Measurements from ENCODE around the gene SOX21. TPM values are rescaled to one million over a fixed set of nuclear protein-coding genes. Genes with fewer than 3 reads are reported as not detected.

Gene SOX21
- total and polyA plus RNA-seq, 2 of the 8 experiments (the other 6 are each of a cell fraction or from before 2014, with no cell fraction given) = 3.9 TPM

DNA sequence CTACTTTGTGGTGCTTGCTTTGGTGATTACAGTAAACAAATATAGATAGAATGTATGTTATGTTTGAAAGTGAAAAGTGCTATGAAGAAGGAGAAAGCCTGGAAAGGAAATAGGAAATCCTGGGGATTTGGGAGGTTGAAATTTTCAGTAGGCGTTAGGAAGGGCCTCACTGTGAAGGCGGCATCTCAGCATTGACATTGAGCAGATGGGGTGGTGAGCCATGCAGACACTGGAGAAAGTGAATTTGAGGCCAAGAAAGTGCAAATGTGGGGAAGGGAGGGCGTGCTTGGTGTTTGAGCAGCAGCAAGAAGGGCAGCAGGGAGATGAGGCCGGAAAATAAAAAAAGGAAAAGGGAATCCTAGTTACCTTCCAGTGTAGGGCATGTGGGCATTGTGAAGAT, 20.3 kb downstream of the SOX21 start:
- H3K4me1 ChIP-seq (replicated peaks in 1 of 4; ENCODE audit: control insufficient read depth in 3 of 4, insufficient read depth in 4 of 4, low read length in 3 of 4) = peaks cover 0 to 3% (median 0%) of the 10 kb centered on the region in 4 experiments; a peak in 1 of 7 replicates
- no peak overlapping the region for H2AK5ac ChIP-seq (ENCODE audit: low read depth, low read length)
- no peaks in the 10 kb centered on the region for H3K79me1 ChIP-seq (ENCODE audit: low read depth, low read length)
- 0 out of 2 replicates have a peak overlapping the region, but pooled peaks have one; percentile 31 for H2BK15ac ChIP-seq (ENCODE audit: low read length)
- WGBS, 2 experiments (ENCODE audit: extremely low coverage in 1 of 2, insufficient coverage in 1 of 2, insufficient read length in 1 of 2, insufficient replicate concordance in 2 of 2, low coverage in 1 of 2, low lambda C conversion rate in 2 of 2, missing lambda C conversion rate in 1 of 2) = 88% methylated on average over 4 of the region's 4 CpGs; no CpG with 5 or more reads in 1 of the 2 experiments
- H2AFZ ChIP-seq (ENCODE audit: low read length) = no peak overlapping the region
- H4K5ac ChIP-seq (ENCODE audit: insufficient read length, low read depth, low read length) = no peak overlapping the region
- no peak overlapping the region for H2BK20ac ChIP-seq (ENCODE audit: low read length)
- H3K23me2 ChIP-seq (ENCODE audit: low read depth, low read length) = no peaks in the 10 kb centered on the region
- FAIRE-seq (no peak), DNase-seq (ENCODE audit: low read depth in 1 of 2, low spot score in 2 of 2) (no peak)
- no peaks in the 10 kb centered on the region for H4K20me1 ChIP-seq (replicated peaks in 1 of 2; ENCODE audit: control insufficient read depth in 1 of 2, insufficient read depth in 2 of 2, low read length in 2 of 2)
- H3K27ac ChIP-seq (ENCODE audit: low read depth, low read length) = no peak overlapping the region
- no peaks in the 10 kb centered on the region for H3K79me2 ChIP-seq (ENCODE audit: control insufficient read depth in 1 of 2, insufficient read depth in 2 of 2, low read length in 2 of 2)
- H3K4ac ChIP-seq (replicated peaks; ENCODE audit: insufficient read length, low read depth, low read length) = no peak overlapping the region
- H3K36me3 ChIP-seq (ENCODE audit: control insufficient read depth in 2 of 4, insufficient read depth in 4 of 4, low read length in 3 of 4) = no peaks in the 10 kb centered on the region
- ChIA-PET CTCF (ENCODE audit: partially characterized antibody) (no interaction called here), POLR2A (ENCODE audit: partially characterized antibody) (no interaction called here)
- no peak overlapping the region for H3K4me3 ChIP-seq (ENCODE audit: extremely low read depth in 1 of 4, insufficient read depth in 2 of 4, low read depth in 3 of 4, low read length in 4 of 4)
- no peak overlapping the region for H2BK12ac ChIP-seq (ENCODE audit: low read depth, low read length)
- H2BK120ac ChIP-seq (replicated peaks; ENCODE audit: low read depth, low read length) = no peak overlapping the region
- H3K23ac ChIP-seq (ENCODE audit: insufficient read length) = no peak overlapping the region
- no peak overlapping the region for H3K14ac ChIP-seq (ENCODE audit: insufficient read length)
- H3K9me3 ChIP-seq (ENCODE audit: insufficient read depth in 2 of 2, low read depth in 1 of 2, low read length in 1 of 2) = no peaks in the 10 kb centered on the region
- H3K27me3 ChIP-seq (replicated peaks in 1 of 4; ENCODE audit: control insufficient read depth in 3 of 4, extremely low read depth in 1 of 4, insufficient read depth in 3 of 4, low read length in 3 of 4) = no peaks in the 10 kb centered on the region
- H3K4me2 ChIP-seq (ENCODE audit: insufficient read depth in 1 of 2, low read depth in 2 of 2, low read length in 2 of 2) = no peak overlapping the region
- H3K18ac ChIP-seq (ENCODE audit: extremely low read depth, low read length) = no peak overlapping the region
- H3K56ac ChIP-seq (replicated peaks; ENCODE audit: insufficient read length, low read depth, low read length) = no peak overlapping the region
- H2BK5ac ChIP-seq (ENCODE audit: low read depth, low read length) = no peak overlapping the region
- H4K91ac ChIP-seq (replicated peaks; ENCODE audit: insufficient read length, low read length) = no peak overlapping the region
- no peak overlapping the region for H3K9ac ChIP-seq (replicated peaks in 1 of 4; ENCODE audit: extremely low read depth in 1 of 4, low read depth in 3 of 4, low read length in 3 of 4)
- H4K8ac ChIP-seq (ENCODE audit: extremely low read depth, insufficient read depth, low read length) = no peak overlapping the region
- TF ChIP-seq NANOG (IDR thresholded peaks at IDR 0.05; ENCODE audit: insufficient read depth, low read depth, low read length, poor library complexity, severe bottlenecking) (no peak), KDM5A (IDR thresholded peaks at IDR 0.05; ENCODE audit: low read length) (no peak), JUND (IDR thresholded peaks at IDR 0.05; ENCODE audit: low read length) (no peak), SP2 (IDR thresholded peaks at IDR 0.05; ENCODE audit: low read length) (no peak), JUN (IDR thresholded peaks at IDR 0.05; ENCODE audit: low read depth, low read length) (no peak), CEBPB (IDR thresholded peaks at IDR 0.05; ENCODE audit: low read depth, low read length) (no peak), CTBP2 (IDR thresholded peaks at IDR 0.05; ENCODE audit: borderline replicate concordance, insufficient read depth, insufficient read length, low read length) (no peak)
